Measurements from ENCODE around the gene JMJD6. TPM values are rescaled to one million over a fixed set of nuclear protein-coding genes. Genes with fewer than 3 reads are reported as not detected.

JMJD6 gene
- total and polyA plus RNA-seq, 2 of the 8 experiments (the other 6 are each of a cell fraction or from before 2014, with no cell fraction given), result 8.6 to 18.6 TPM

GRCh38 chr17:76691379-76692191 lies 34.8 kb downstream of the JMJD6 start:
- no peak for DNase-seq (ENCODE audit: low read depth in 1 of 2, low spot score in 2 of 2)
- Histone ChIP-seq H3K27me3 (replicated peaks in 1 of 4; ENCODE audit: control insufficient read depth in 3 of 4, extremely low read depth in 1 of 4, insufficient read depth in 3 of 4, low read length in 3 of 4) (no peaks in the 10 kb centered on the region; a peak in 1 of 7 replicates), H4K5ac (ENCODE audit: insufficient read length, low read depth, low read length) (no peak overlapping the region), H3K9me3 (ENCODE audit: insufficient read depth in 2 of 2, low read depth in 1 of 2, low read length in 1 of 2) (no peaks in the 10 kb centered on the region), H4K91ac (replicated peaks; ENCODE audit: insufficient read length, low read length) (no peak overlapping the region), H2AFZ (ENCODE audit: low read length) (no peak overlapping the region), H3K56ac (replicated peaks; ENCODE audit: insufficient read length, low read depth, low read length) (no peak overlapping the region), H3K4ac (replicated peaks; ENCODE audit: insufficient read length, low read depth, low read length) (no peak overlapping the region), H3K79me1 (ENCODE audit: low read depth, low read length) (no peaks in the 10 kb centered on the region), H2BK5ac (ENCODE audit: low read depth, low read length) (no peak overlapping the region), H4K8ac (ENCODE audit: extremely low read depth, insufficient read depth, low read length) (no peak overlapping the region), H2BK20ac (ENCODE audit: low read length) (peak overlapping the region; percentile 5; the same call in 1 of the 2 replicates), H3K4me1 (replicated peaks in 1 of 4; ENCODE audit: control insufficient read depth in 3 of 4, insufficient read depth in 4 of 4, low read length in 3 of 4) (peaks cover 0 to 9% (median 4%) of the 10 kb centered on the region in 4 experiments; a peak in 6 of 7 replicates), H3K14ac (ENCODE audit: insufficient read length) (no peak overlapping the region), H3K23ac (ENCODE audit: insufficient read length) (no peak overlapping the region), H3K4me2 (ENCODE audit: insufficient read depth in 1 of 2, low read depth in 2 of 2, low read length in 2 of 2) (no peak overlapping the region), H3K23me2 (ENCODE audit: low read depth, low read length) (no peaks in the 10 kb centered on the region), H3K4me3 (ENCODE audit: extremely low read depth in 1 of 4, insufficient read depth in 2 of 4, low read depth in 3 of 4, low read length in 4 of 4) (no peak overlapping the region), H2BK15ac (ENCODE audit: low read length) (no peak overlapping the region), H3K18ac (ENCODE audit: extremely low read depth, low read length) (no peak overlapping the region), H2BK12ac (ENCODE audit: low read depth, low read length) (no peak overlapping the region), H3K27ac (ENCODE audit: low read depth, low read length) (no peak overlapping the region), H3K9ac (replicated peaks in 1 of 4; ENCODE audit: extremely low read depth in 1 of 4, low read depth in 3 of 4, low read length in 3 of 4) (no peak overlapping the region), H3K79me2 (ENCODE audit: control insufficient read depth in 1 of 2, insufficient read depth in 2 of 2, low read length in 2 of 2) (no peaks in the 10 kb centered on the region), H2AK5ac (ENCODE audit: low read depth, low read length) (no peak overlapping the region), H4K20me1 (replicated peaks in 1 of 2; ENCODE audit: control insufficient read depth in 1 of 2, insufficient read depth in 2 of 2, low read length in 2 of 2) (no peaks in the 10 kb centered on the region), H3K36me3 (ENCODE audit: control insufficient read depth in 2 of 4, insufficient read depth in 4 of 4, low read length in 3 of 4) (no peaks in the 10 kb centered on the region), H2BK120ac (replicated peaks; ENCODE audit: low read depth, low read length) (no peak overlapping the region)
- 88% methylated on average over 14 of the region's 14 CpGs; no CpG with 5 or more reads in 1 of the 2 experiments for WGBS, 2 experiments (ENCODE audit: extremely low coverage in 1 of 2, insufficient coverage in 1 of 2, insufficient read length in 1 of 2, insufficient replicate concordance in 2 of 2, low coverage in 1 of 2, low lambda C conversion rate in 2 of 2, missing lambda C conversion rate in 1 of 2)
- FAIRE-seq, result no peak
- ChIA-PET CTCF (ENCODE audit: partially characterized antibody) (interaction anchor here (0.6 to 13.1 kb wide), 6 partner anchors 10 to 134 kb away, joined by 3 to 155 read pairs (median 4); partner anchors contain the start of gene MXRA7), POLR2A (ENCODE audit: partially characterized antibody) (interaction anchor here (1.2 kb wide), 2 partner anchors 17 to 133 kb away, joined by 3 to 4 read pairs; no protein-coding TSS in a partner anchor)
- no peak for TF ChIP-seq RBBP5 (IDR thresholded peaks at IDR 0.05; ENCODE audit: borderline replicate concordance, low read depth, low read length)
- no peak for TF ChIP-seq NANOG (IDR thresholded peaks at IDR 0.05; ENCODE audit: insufficient read depth, low read depth, low read length, poor library complexity, severe bottlenecking)
- no peak for TF ChIP-seq TAF7 (optimal IDR thresholded peaks at IDR 0.05; ENCODE audit: borderline replicate concordance, low read depth, low read length)
- no peak for TF ChIP-seq POLR2AphosphoS5 (IDR thresholded peaks at IDR 0.05; ENCODE audit: low read depth, low read length)
- TF ChIP-seq KDM1A (IDR thresholded peaks at IDR 0.05; ENCODE audit: borderline replicate concordance, low read length), result no peak
- TF ChIP-seq PHF8 (conservative IDR thresholded peaks at IDR 0.05; ENCODE audit: low read depth, low read length), result no peak
- no peak for TF ChIP-seq RXRA (IDR thresholded peaks at IDR 0.05; ENCODE audit: insufficient read depth, low read depth, low read length)
- TF ChIP-seq HDAC6 (IDR thresholded peaks at IDR 0.05; ENCODE audit: low read depth, low read length), result no peak
- no peak for TF ChIP-seq HDAC2 (IDR thresholded peaks at IDR 0.05; ENCODE audit: borderline replicate concordance in 1 of 2, low read depth in 2 of 2, low read length in 2 of 2)
- TF ChIP-seq SP4 (IDR thresholded peaks at IDR 0.05; ENCODE audit: low read length), result no peak
- no peak for TF ChIP-seq RAD21 (IDR thresholded peaks at IDR 0.05 in 1 of 2, conservative IDR thresholded peaks at IDR 0.05 in 1 of 2; ENCODE audit: low read depth in 2 of 2, low read length in 2 of 2)

Measured in H1 (cell line).